Glomerular endothelial cell (primary cell): ENCODE results near the gene EIF4G2. TPM values are rescaled to one million over a fixed set of nuclear protein-coding genes. Genes with fewer than 3 reads are reported as not detected.

Experiments used
- DNase-seq: peaks from one replicate; pipeline ENCODE4 v3.0.0-alpha.2; 2011; ENCODE audit warnings: low read depth, low spot score; ENCODE audit errors: extremely low read depth
- total RNA-seq: library from RNA; depleted of rRNA; stranded (reverse); fragments of >200 nt; gene quantifications from 2 replicates; pipeline ENCODE4 v1.2.3, GENCODE V29; 2015

Gene EIF4G2
- total RNA-seq, 1 donor from 2014 or later = 682 TPM

- no peak for DNase-seq
Measured at GRCh38 chr11:10809373-10810160, 841 bp upstream of the EIF4G2 start.

- no peak for DNase-seq
Measured at GRCh38 chr11:10808235-10808552, 532 bp downstream of the EIF4G2 start.

DNA sequence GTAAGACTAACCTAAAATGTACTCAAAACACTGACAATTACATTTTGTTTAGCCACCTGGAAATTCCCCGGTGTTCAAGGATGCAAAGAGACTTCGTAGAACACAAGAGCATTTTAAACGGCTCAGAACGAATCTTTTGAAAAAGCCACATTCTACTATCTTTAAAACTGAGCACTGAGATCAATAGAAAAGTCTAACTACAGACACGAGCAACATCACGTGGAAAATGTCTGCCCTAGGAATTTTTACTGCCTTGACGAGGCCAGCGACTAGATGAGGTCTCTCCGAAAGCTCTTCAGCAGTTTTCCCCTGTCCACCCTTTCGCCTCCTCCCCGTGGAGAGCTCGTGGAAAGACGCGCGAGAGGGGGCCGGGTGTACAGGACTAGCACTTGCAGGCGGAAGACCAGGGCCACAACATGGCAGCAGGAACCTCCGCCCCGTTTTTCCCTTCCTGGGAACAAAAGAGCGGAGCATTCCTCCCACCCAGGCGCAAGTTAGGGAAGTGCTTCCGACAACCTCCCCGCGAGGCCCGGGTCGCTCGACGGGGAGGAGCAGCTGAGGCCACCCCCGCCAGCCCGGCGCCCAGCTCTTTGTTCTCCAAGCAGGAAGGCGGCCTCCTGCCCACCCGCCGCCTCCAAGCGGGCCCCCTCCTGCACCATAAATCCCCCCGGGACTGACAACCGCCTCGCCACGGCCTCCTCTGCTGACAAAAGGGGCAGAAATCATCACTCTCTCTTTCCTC is 1.1 kb downstream of the EIF4G2 start:
- DNase-seq = no peak

GRCh38 chr11:10806206-10806605 is 2.5 kb downstream of the EIF4G2 start:
- no peak for DNase-seq

GRCh38 chr11:10805741-10806140 is 3.0 kb downstream of the EIF4G2 start:
- DNase-seq = no peak

- no peak for DNase-seq
Measured at GRCh38 chr11:10803676-10804075, 5.0 kb downstream of the EIF4G2 start.

- no peak for DNase-seq
Measured at GRCh38 chr11:10800292-10800691, 8.4 kb downstream of the EIF4G2 start.

DNA sequence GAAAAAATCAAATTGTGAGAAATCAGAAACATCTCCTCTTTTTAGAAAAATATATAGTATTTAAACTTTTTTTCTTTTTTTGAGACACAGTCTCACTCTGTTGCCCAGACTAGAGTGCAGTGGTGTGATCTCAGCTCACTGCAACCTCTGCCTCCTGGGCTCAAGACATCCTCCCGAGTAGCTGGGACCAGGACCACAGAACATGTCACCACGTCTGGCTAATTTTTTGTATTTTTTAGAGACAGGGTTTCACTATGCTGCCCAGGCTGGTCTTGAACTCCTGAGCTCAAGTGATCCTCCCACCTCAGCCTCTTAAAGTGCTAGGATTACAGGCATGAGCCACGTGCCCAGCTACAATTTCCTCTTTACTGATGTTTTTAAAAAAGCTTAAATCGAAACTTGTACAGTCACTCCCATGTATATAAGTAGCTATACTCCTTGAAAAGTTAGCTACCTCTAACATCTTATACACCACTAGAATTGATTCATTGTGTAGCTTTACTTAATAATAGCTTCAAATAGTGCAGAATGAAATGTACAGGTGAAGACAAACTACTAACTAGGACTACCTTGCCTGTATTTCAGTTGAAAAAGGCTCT is 10.3 kb downstream of the EIF4G2 start:
- DNase-seq = no peak

DNA sequence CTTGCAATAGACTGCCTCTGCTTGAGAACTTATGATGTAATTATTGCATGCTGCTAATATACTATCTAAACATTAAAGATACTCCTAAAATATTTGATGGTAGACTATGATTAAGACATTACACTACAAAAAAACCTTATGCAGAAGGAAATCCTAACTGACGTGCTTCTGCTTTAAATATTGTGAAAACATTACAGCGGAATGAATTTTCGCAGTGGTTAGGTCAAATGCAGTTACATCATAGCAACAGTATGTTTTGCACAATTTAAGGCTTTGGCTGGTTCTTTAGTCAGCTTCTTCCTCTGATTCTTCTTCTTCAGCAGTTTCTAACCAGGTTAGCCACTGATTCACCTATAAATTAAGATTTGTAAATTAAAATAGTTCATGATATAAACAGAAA is 11.2 kb downstream of the EIF4G2 start:
- DNase-seq = no peak

DNA sequence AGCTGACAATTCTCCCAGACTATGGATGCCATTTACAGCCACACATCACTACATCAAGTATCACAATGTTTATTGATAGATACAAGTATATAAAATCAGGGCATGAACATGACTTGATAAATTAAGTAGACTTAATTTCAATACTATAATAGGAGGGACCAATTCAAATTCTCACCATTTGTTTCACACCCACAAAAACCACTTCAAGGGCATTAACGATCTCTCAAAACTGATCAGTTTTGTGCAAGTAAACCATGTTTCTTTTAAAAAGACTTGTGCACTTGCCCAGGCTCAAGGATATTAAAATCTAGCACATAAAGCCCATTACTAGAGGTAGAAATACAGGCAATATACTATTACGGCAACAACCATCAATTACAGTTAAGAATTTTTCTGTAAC is 11.7 kb downstream of the EIF4G2 start:
- no peak for DNase-seq

- no peak for DNase-seq
Measured at GRCh38 chr11:10796191-10796590, 12.5 kb downstream of the EIF4G2 start.

GRCh38 chr11:10793470-10794255 is 15.1 kb downstream of the EIF4G2 start:
- no peak for DNase-seq

GRCh38 chr11:10792385-10793068 is 16.2 kb downstream of the EIF4G2 start:
- DNase-seq = no peak

DNA sequence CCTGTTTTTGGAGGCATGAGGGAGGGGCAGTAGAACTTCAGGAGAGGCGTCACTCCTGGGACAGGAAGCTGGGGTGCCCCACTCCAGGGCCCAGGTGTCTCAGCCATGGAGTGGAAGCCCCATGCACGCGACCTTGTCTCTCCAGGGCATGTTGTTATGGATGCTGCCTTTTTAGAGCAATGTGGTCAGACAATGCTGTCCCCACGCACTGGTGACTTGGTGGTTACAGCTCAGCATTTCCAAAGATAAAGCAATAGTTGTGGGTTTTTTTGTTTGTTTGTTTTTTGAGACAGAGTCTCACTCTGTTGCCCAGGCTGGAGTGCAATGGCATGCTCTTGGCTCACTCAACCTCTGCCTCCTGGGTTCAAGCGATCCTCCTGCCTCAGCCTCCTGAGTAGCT is 22.3 kb downstream of the EIF4G2 start:
- DNase-seq = no peak

- no peak for DNase-seq
Measured at GRCh38 chr11:10785146-10785474, 23.6 kb downstream of the EIF4G2 start.

- DNase-seq = no peak
Measured at GRCh38 chr11:10784232-10785145, 24.2 kb downstream of the EIF4G2 start.

GRCh38 chr11:10780040-10780439 is 28.7 kb downstream of the EIF4G2 start:
- no peak for DNase-seq

GRCh38 chr11:10779086-10779485 is 29.6 kb downstream of the EIF4G2 start:
- DNase-seq = no peak

DNA sequence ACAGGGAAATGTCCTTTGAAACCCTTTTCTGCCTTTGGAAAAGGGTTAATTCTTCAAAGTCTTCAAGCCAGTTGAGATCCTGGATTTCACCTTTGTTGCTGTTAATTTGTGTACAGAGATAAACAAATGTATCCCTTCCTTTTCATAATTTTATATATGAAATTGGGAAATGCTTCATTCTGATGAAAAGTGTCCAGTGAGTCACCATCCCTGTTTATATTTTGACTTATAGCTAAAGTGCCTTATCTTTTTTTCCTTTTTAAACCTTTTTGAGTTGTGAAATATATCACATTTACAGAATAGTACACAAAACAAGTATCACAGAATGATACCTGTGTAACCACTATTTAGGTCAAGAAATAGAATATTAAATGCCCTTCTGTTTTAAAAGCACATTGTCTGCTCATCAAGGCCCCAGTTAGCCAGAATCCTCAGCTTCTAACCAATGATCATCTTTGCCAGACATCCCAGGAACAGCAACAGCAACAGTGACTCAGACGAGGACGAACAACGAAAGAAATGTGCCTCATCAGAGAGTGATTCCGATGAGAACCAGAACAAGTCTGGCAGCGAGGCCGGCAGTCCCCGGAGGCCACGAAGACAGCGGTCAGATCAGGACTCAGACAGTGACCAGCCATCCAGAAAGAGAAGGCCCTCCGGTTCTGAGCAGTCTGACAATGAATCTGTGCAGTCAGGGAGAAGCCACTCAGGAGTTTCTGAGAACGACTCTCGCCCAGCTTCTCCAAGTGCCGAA is 30.3 kb downstream of the EIF4G2 start:
- no peak for DNase-seq
